Measurements from ENCODE around the gene MAPKAPK2.
"Not testable (repeated sequence)": the region's sequence is repeated elsewhere in the genome, so short reads cannot be mapped to it uniquely, and the experiment has no call there.

Gene MAPKAPK2

DNA sequence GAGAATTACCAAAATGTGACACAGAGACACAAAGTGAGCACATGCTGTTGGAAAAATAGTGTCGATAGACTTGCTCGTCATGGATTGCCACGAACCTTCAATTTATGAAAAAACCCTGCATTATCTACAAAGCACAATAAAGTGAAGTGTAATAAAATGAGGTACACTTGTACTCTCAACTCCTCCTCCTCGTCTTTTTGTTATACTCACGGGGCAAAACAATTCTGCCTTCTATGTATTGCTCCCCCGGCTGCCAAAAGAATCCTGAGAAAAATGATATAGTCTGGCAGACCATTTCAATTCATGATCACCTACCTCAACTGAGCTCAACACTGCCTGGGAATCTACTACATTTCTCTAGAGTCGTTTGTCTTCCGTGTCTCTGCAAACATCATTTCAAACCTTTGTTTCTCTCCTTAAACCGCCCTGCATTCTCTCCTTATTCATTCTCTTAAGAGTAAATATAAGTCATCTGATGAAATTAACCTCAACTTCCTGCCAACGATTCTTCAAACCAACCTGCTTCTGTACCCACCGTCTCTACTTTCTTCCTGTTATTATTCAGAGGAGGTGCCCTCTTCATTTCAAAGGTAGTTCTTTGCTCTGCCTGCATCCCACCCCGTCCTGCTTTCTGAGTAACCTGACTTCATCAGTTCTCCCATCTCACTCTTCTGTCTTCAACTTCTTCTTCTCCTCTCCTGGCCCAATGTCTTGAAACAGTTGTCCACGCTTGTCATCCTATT, 73.0 kb downstream of the MAPKAPK2 start:
- no peak overlapping the region for H3K4me3 ChIP-seq (ENCODE audit: low read length in 2 of 2)
- no peak overlapping the region for H3K4ac ChIP-seq (ENCODE audit: low read length)
- H3K79me1 ChIP-seq (ENCODE audit: low read depth, low read length), result no peaks in the 10 kb centered on the region
- no peaks in the 10 kb centered on the region for H3K9me3 ChIP-seq (replicated peaks in 1 of 2; ENCODE audit: control insufficient read depth in 2 of 2, insufficient read depth in 1 of 2, low read depth in 1 of 2, low read length in 2 of 2)
- WGBS, 2 donors (ENCODE audit: extremely low coverage in 2 of 2, insufficient read length in 2 of 2, insufficient replicate concordance in 1 of 2), result no CpG with 5 or more reads among the region's 13 CpGs
- H2BK12ac ChIP-seq (ENCODE audit: low read length), result no peak overlapping the region
- no peaks in the 10 kb centered on the region for H3K36me3 ChIP-seq (replicated peaks in 1 of 2; ENCODE audit: control insufficient read depth in 2 of 2, insufficient read depth in 2 of 2, low read length in 2 of 2)
- H4K8ac ChIP-seq (ENCODE audit: low read depth, low read length), result no peak overlapping the region
- H2BK5ac ChIP-seq (ENCODE audit: low read length), result no peak overlapping the region
- H3K4me1 ChIP-seq (ENCODE audit: control insufficient read depth in 2 of 2, insufficient read depth in 1 of 2, low read depth in 1 of 2, low read length in 2 of 2), result no peaks in the 10 kb centered on the region
- DNase-seq (ENCODE audit: low spot score), result no peak
- no peak overlapping the region for H3K4me2 ChIP-seq (ENCODE audit: insufficient read depth, low read length, poor library complexity, severe bottlenecking)
- no peak overlapping the region for H2BK120ac ChIP-seq (ENCODE audit: low read depth, low read length)
- H3K14ac ChIP-seq (ENCODE audit: low read length), result no peak overlapping the region
- no peak overlapping the region for H3K27ac ChIP-seq (replicated peaks; ENCODE audit: low read length)
- H3K18ac ChIP-seq (ENCODE audit: low read length), result no peak overlapping the region
- H3K23ac ChIP-seq (ENCODE audit: low read depth, low read length, poor library complexity), result no peak overlapping the region
- no peak overlapping the region for H2AFZ ChIP-seq (ENCODE audit: low read length)
- no peak overlapping the region for H4K91ac ChIP-seq (ENCODE audit: low read depth, low read length, poor library complexity)
- H2AK5ac ChIP-seq (ENCODE audit: low read depth, low read length), result no peak overlapping the region
- no peak overlapping the region for H3K9ac ChIP-seq (ENCODE audit: low read depth, low read length, poor library complexity)
- H3K27me3 ChIP-seq (ENCODE audit: control insufficient read depth in 3 of 3, insufficient read depth in 3 of 3, low read depth in 1 of 3, low read length in 3 of 3), result no peaks in the 10 kb centered on the region
- H2BK15ac ChIP-seq (ENCODE audit: low read length), result no peak overlapping the region

DNA sequence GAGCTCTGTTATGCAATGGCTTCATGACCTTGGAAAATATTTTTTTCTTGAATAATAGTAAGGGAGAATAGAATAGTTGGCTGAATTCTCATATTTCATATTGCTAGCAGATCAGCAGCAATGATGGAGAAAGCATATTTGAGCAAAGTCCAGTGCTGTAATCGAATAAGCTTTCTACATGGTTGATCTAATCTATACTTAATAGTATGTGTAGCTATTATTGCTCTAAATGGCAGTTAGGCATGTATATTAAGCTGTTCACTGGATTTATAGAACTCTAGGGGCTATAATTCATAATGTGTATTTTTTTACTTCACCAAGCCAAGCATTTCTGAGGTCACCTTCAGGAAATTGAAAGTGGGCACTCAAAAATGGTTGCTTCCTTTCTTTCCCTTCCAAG, 75.9 kb downstream of the MAPKAPK2 start:
- Histone ChIP-seq H2BK12ac (ENCODE audit: low read length) (no peak overlapping the region), H3K4me1 (ENCODE audit: control insufficient read depth in 2 of 2, insufficient read depth in 1 of 2, low read depth in 1 of 2, low read length in 2 of 2) (peaks cover 0 to 1% of the 10 kb centered on the region in 2 donors)
- no CpG with 5 or more reads among the region's 1 CpG for WGBS, 2 donors (ENCODE audit: extremely low coverage in 2 of 2, insufficient read length in 2 of 2, insufficient replicate concordance in 1 of 2)

DNA sequence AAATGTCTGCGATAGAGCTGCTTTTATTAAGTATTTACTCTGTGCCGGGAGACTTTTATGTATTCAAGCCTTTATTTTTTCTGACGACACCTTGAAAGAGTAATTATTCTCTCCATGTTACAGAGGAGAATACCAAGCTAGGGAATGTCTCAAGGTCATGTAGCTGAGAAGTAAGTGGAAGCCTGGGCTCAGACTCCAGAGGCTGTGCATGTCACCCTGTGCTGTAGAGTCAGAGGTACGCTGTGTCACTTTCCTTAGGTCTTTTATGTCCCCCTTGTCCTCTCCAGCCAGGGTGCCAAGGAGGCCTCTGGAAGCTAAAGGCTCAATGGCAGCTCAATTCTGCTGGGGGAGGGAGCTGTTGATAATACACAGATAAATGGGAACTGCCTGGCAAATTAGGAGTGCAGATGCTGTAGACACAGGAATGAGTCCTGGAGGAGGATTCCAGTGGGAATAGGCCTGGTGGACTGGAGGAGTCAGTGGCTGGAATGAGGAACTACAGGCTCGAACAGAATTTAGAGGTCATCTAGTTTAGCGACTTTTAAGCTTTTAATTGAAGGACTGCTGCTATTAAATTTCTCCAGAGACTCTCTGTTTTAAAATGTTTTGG, 76.6 kb downstream of the MAPKAPK2 start:
- H4K8ac ChIP-seq (ENCODE audit: low read depth, low read length), result no peak overlapping the region
- no peak overlapping the region for H2BK12ac ChIP-seq (ENCODE audit: low read length)
- H3K36me3 ChIP-seq (replicated peaks in 1 of 2; ENCODE audit: control insufficient read depth in 2 of 2, insufficient read depth in 2 of 2, low read length in 2 of 2), result no peaks in the 10 kb centered on the region
- no peak overlapping the region for H3K4me3 ChIP-seq (ENCODE audit: low read length in 2 of 2)
- H3K18ac ChIP-seq (ENCODE audit: low read length), result no peak overlapping the region
- no peak overlapping the region for H2AFZ ChIP-seq (ENCODE audit: low read length)
- no peak overlapping the region for H3K4ac ChIP-seq (ENCODE audit: low read length)
- no peaks in the 10 kb centered on the region for H3K9me3 ChIP-seq (replicated peaks in 1 of 2; ENCODE audit: control insufficient read depth in 2 of 2, insufficient read depth in 1 of 2, low read depth in 1 of 2, low read length in 2 of 2)
- H3K79me1 ChIP-seq (ENCODE audit: low read depth, low read length), result no peaks in the 10 kb centered on the region
- H3K27me3 ChIP-seq (ENCODE audit: control insufficient read depth in 3 of 3, insufficient read depth in 3 of 3, low read depth in 1 of 3, low read length in 3 of 3), result no peaks in the 10 kb centered on the region
- DNase-seq (ENCODE audit: low spot score), result no peak
- no CpG with 5 or more reads among the region's 6 CpGs for WGBS, 2 donors (ENCODE audit: extremely low coverage in 2 of 2, insufficient read length in 2 of 2, insufficient replicate concordance in 1 of 2)
- no peak overlapping the region for H3K14ac ChIP-seq (ENCODE audit: low read length)
- peaks cover 0 to 1% of the 10 kb centered on the region in 2 donors for H3K4me1 ChIP-seq (ENCODE audit: control insufficient read depth in 2 of 2, insufficient read depth in 1 of 2, low read depth in 1 of 2, low read length in 2 of 2)
- no peak overlapping the region for H3K23ac ChIP-seq (ENCODE audit: low read depth, low read length, poor library complexity)
- no peak overlapping the region for H2BK120ac ChIP-seq (ENCODE audit: low read depth, low read length)
- no peak overlapping the region for H2BK15ac ChIP-seq (ENCODE audit: low read length)
- no peak overlapping the region for H3K4me2 ChIP-seq (ENCODE audit: insufficient read depth, low read length, poor library complexity, severe bottlenecking)
- no peak overlapping the region for H4K91ac ChIP-seq (ENCODE audit: low read depth, low read length, poor library complexity)
- H2BK5ac ChIP-seq (ENCODE audit: low read length), result no peak overlapping the region
- H2AK5ac ChIP-seq (ENCODE audit: low read depth, low read length), result no peak overlapping the region
- no peak overlapping the region for H3K27ac ChIP-seq (replicated peaks; ENCODE audit: low read length)
- no peak overlapping the region for H3K9ac ChIP-seq (ENCODE audit: low read depth, low read length, poor library complexity)

More for the DNA sequence above, 75.9 kb downstream of the MAPKAPK2 start:
- H3K4ac ChIP-seq (ENCODE audit: low read length), result no peak overlapping the region
- H2AFZ ChIP-seq (ENCODE audit: low read length), result no peak overlapping the region
- no peaks in the 10 kb centered on the region for H3K9me3 ChIP-seq (replicated peaks in 1 of 2; ENCODE audit: control insufficient read depth in 2 of 2, insufficient read depth in 1 of 2, low read depth in 1 of 2, low read length in 2 of 2)
- H3K9ac ChIP-seq (ENCODE audit: low read depth, low read length, poor library complexity), result no peak overlapping the region
- no peak overlapping the region for H3K4me2 ChIP-seq (ENCODE audit: insufficient read depth, low read length, poor library complexity, severe bottlenecking)
- no peak overlapping the region for H3K18ac ChIP-seq (ENCODE audit: low read length)
- H2BK120ac ChIP-seq (ENCODE audit: low read depth, low read length), result no peak overlapping the region
- no peak overlapping the region for H3K27ac ChIP-seq (replicated peaks; ENCODE audit: low read length)
- no peak overlapping the region for H2BK5ac ChIP-seq (ENCODE audit: low read length)
- H2AK5ac ChIP-seq (ENCODE audit: low read depth, low read length), result no peak overlapping the region
- H3K14ac ChIP-seq (ENCODE audit: low read length), result no peak overlapping the region
- no peak overlapping the region for H3K23ac ChIP-seq (ENCODE audit: low read depth, low read length, poor library complexity)
- H2BK15ac ChIP-seq (ENCODE audit: low read length), result no peak overlapping the region
- H3K36me3 ChIP-seq (replicated peaks in 1 of 2; ENCODE audit: control insufficient read depth in 2 of 2, insufficient read depth in 2 of 2, low read length in 2 of 2), result no peaks in the 10 kb centered on the region
- H4K91ac ChIP-seq (ENCODE audit: low read depth, low read length, poor library complexity), result no peak overlapping the region
- no peak overlapping the region for H3K4me3 ChIP-seq (ENCODE audit: low read length in 2 of 2)
- no peak for DNase-seq (ENCODE audit: low spot score)
- H4K8ac ChIP-seq (ENCODE audit: low read depth, low read length), result no peak overlapping the region
- no peaks in the 10 kb centered on the region for H3K79me1 ChIP-seq (ENCODE audit: low read depth, low read length)
- H3K27me3 ChIP-seq (ENCODE audit: control insufficient read depth in 3 of 3, insufficient read depth in 3 of 3, low read depth in 1 of 3, low read length in 3 of 3), result no peaks in the 10 kb centered on the region

DNA sequence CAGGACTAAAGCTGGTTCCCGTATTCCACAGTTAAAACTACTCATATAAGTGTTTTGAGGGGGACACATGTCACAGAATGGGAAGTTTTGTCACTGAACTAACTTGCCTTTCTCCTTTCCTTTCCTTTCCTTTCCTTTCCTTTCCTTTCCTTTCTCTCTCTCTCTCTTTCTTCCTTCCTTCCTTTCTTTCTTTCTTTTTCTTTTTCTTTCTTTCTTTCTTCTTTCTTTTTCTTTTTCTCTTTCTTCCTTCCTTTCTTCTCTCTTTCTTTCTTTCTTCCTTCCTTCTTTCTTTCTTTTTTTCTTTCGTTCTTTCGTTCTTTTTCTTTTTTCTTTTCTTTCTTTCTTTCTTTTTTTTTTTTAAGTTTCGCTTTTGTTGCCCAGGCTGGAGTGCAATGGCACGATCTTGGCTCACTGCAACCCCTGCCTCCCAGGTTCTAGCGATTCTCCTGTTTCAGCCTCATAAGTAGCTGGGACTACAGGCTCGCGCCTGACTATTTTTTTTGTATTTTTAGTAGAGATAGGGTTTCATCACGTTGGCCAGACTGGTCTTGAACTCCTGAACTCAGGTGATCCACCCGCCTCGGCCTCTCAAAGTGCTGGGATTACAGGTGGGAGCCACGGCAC, 78.1 kb downstream of the MAPKAPK2 start:
- not testable (repeated sequence) for H3K4me2 ChIP-seq (ENCODE audit: insufficient read depth, low read length, poor library complexity, severe bottlenecking); DNase-seq (ENCODE audit: low spot score); H3K79me1 ChIP-seq (ENCODE audit: low read depth, low read length); H2BK5ac ChIP-seq (ENCODE audit: low read length); H2BK120ac ChIP-seq (ENCODE audit: low read depth, low read length); H4K91ac ChIP-seq (ENCODE audit: low read depth, low read length, poor library complexity); H3K4me1 ChIP-seq (ENCODE audit: control insufficient read depth in 2 of 2, insufficient read depth in 1 of 2, low read depth in 1 of 2, low read length in 2 of 2); H3K18ac ChIP-seq (ENCODE audit: low read length); H3K9me3 ChIP-seq (replicated peaks in 1 of 2; ENCODE audit: control insufficient read depth in 2 of 2, insufficient read depth in 1 of 2, low read depth in 1 of 2, low read length in 2 of 2); H3K14ac ChIP-seq (ENCODE audit: low read length); H3K4me3 ChIP-seq (ENCODE audit: low read length in 2 of 2); H2AFZ ChIP-seq (ENCODE audit: low read length); H4K8ac ChIP-seq (ENCODE audit: low read depth, low read length); H3K27me3 ChIP-seq (ENCODE audit: control insufficient read depth in 3 of 3, insufficient read depth in 3 of 3, low read depth in 1 of 3, low read length in 3 of 3); H2AK5ac ChIP-seq (ENCODE audit: low read depth, low read length); H2BK12ac ChIP-seq (ENCODE audit: low read length); H3K4ac ChIP-seq (ENCODE audit: low read length); H3K36me3 ChIP-seq (replicated peaks in 1 of 2; ENCODE audit: control insufficient read depth in 2 of 2, insufficient read depth in 2 of 2, low read length in 2 of 2); H2BK15ac ChIP-seq (ENCODE audit: low read length); H3K27ac ChIP-seq (replicated peaks; ENCODE audit: low read length); H3K9ac ChIP-seq (ENCODE audit: low read depth, low read length, poor library complexity); H3K23ac ChIP-seq (ENCODE audit: low read depth, low read length, poor library complexity)
- WGBS, 2 donors (ENCODE audit: extremely low coverage in 2 of 2, insufficient read length in 2 of 2, insufficient replicate concordance in 1 of 2), result no CpG with 5 or more reads among the region's 12 CpGs

Data from neuronal stem cell (in vitro differentiated cells).